ENCODE measurements around the gene ZFYVE28.

The ZFYVE28 gene

DNA sequence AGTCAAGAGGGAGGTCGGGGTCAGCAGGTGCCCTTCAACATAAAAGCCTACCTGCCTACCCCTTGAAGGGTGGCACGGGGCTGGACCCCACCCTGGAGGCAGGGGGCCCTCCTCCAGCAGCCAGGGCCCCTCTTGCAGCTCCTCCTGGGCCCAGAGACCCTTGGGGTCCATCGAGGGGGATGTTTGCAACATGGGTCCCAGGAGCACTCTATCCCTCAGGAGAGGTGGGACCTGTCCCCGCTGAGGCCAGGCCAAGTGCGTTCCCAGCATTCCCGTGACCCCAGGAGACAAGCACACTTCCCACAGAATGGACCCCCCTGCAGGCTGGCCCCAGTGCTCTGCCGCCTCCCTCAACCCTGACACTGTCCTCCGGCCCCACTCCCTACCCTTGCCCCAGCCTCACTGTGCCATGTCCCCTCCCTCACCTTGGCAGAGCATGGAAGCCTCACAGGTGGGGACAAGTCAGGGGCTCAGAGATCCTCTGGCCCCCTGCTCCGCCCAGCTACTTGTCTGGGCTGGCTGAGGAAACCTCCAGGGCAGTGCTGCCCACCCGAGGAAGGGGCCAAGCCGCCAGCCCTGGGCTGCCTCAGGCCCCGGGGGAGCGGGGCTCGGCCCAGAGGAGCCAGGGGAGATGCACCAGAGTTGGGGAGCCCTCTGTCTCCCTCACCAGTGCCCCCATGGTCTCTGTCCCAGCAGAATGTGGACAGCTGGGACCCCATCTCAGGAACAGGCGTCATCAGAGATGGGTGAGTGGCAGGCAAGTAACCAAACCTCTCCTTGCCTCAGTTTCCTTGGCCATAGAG lies 158.7 kb downstream of the ZFYVE28 start:
- H3K4me2 ChIP-seq (ENCODE audit: low read depth, low read length, poor library complexity, severe bottlenecking) = no peak overlapping the region
- H3K27me3 ChIP-seq (ENCODE audit: low read length) = no peaks in the 10 kb centered on the region
- no peak overlapping the region for H2AFZ ChIP-seq (ENCODE audit: low read depth, low read length, severe bottlenecking)
- H3K79me2 ChIP-seq (ENCODE audit: insufficient read depth, low read length) = no peaks in the 10 kb centered on the region
- no peaks in the 10 kb centered on the region for H3K9me3 ChIP-seq (ENCODE audit: insufficient read depth, low read length)
- no peaks in the 10 kb centered on the region for H3K36me3 ChIP-seq (ENCODE audit: low read length)
- no peak overlapping the region for H3K4me3 ChIP-seq (ENCODE audit: insufficient read depth, low read length, poor library complexity, severe bottlenecking)
- H3F3A ChIP-seq (ENCODE audit: insufficient read depth) = no peaks in the 10 kb centered on the region
- no peaks in the 10 kb centered on the region for H4K20me1 ChIP-seq (ENCODE audit: low read depth, low read length)
- H3K9me2 ChIP-seq (replicated peaks; ENCODE audit: insufficient read depth, low read length) = no peaks in the 10 kb centered on the region
- H3K9ac ChIP-seq (ENCODE audit: low read length) = no peak overlapping the region
- H3K27ac ChIP-seq (ENCODE audit: low read depth, low read length) = no peak overlapping the region
- no peak for TF ChIP-seq EZH2phosphoT487 (conservative IDR thresholded peaks at IDR 0.05; ENCODE audit: low read length)

DNA sequence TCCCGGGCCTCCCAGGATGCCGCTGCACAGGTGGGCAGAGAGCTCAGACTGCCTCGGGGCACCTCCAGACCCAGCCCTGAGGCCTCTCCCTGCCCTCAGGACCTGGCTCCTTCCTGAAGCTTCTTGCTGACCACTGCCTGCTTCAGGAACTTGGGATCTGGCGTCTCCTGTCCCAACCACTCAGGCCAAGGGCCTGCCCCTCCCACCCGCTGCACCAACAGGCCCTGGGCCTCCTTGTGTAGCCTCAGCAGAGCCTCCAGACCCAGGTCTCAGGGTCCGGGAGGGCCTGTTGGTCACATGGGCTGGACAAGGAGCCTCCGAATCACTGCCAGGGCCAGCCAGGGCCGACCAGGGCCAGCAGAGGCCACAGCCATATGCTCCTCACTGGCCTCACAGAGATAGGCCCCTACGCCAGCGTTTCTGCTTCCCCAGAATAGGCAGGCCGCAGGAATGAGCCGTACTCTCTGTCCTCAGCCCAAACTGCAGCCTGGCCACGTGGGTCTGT lies 159.4 kb downstream of the ZFYVE28 start:
- no peak for TF ChIP-seq EZH2phosphoT487 (conservative IDR thresholded peaks at IDR 0.05; ENCODE audit: low read length)
- Histone ChIP-seq H3K9ac (ENCODE audit: low read length) (no peak overlapping the region), H3K27ac (ENCODE audit: low read depth, low read length) (no peak overlapping the region), H3K27me3 (ENCODE audit: low read length) (no peaks in the 10 kb centered on the region), H4K20me1 (ENCODE audit: low read depth, low read length) (no peaks in the 10 kb centered on the region), H3K36me3 (ENCODE audit: low read length) (no peaks in the 10 kb centered on the region), H3K9me3 (ENCODE audit: insufficient read depth, low read length) (no peaks in the 10 kb centered on the region), H3K4me2 (ENCODE audit: low read depth, low read length, poor library complexity, severe bottlenecking) (no peak overlapping the region), H2AFZ (ENCODE audit: low read depth, low read length, severe bottlenecking) (no peak overlapping the region), H3F3A (ENCODE audit: insufficient read depth) (no peaks in the 10 kb centered on the region), H3K4me3 (ENCODE audit: insufficient read depth, low read length, poor library complexity, severe bottlenecking) (no peak overlapping the region), H3K79me2 (ENCODE audit: insufficient read depth, low read length) (no peaks in the 10 kb centered on the region), H3K9me2 (replicated peaks; ENCODE audit: insufficient read depth, low read length) (no peaks in the 10 kb centered on the region)

DNA sequence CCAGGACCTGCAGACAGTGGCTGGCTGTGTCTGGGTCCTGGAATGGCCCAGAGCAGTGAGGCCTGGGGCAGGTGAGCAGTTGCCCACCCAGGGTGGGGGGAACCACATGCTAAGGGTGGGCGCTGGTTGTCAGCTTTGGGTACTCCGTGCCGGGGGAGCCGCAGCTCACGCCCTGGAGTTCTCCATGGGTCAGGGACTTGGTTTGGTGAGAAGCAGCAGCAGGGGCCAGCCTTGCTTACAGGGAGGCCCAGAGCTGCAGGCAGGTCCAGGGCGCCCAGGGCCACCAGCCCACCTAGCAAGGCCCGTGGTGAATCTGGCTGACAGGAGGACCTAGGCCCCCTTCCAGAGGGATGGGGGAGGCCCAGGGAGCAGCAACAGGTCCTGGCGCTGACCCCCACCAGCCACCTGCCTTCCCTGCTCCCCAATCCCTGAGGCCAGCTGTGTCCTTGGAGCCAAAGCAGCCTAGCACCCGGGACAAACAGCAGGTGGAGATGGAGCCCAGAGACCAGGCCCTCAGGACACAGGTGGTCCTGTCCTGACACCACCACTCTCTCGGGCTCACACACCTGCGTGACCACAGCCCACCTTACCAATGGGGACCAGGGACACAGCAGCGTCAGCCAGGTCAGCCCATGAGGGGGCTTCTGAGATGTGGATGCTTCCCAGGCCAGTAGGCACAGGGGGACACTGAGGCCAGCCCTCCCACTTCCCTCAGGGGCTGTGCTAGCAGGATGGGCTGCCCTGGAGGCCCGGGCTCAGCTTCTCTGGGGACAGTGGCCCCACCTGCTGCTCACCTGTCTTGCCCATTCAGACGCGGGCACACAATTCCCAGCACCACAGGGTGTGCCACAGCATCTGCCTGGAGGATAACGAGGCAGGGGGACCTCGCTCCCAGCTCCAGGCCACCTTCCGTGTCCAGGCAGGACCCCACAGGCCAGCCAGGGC lies 160.1 kb downstream of the ZFYVE28 start:
- H3F3A ChIP-seq (ENCODE audit: insufficient read depth) = no peaks in the 10 kb centered on the region
- no peaks in the 10 kb centered on the region for H3K27me3 ChIP-seq (ENCODE audit: low read length)
- H3K9me3 ChIP-seq (ENCODE audit: insufficient read depth, low read length) = no peaks in the 10 kb centered on the region
- no peaks in the 10 kb centered on the region for H3K36me3 ChIP-seq (ENCODE audit: low read length)
- H2AFZ ChIP-seq (ENCODE audit: low read depth, low read length, severe bottlenecking) = no peak overlapping the region
- H3K9me2 ChIP-seq (replicated peaks; ENCODE audit: insufficient read depth, low read length) = no peaks in the 10 kb centered on the region
- H3K9ac ChIP-seq (ENCODE audit: low read length) = no peak overlapping the region
- H3K79me2 ChIP-seq (ENCODE audit: insufficient read depth, low read length) = no peaks in the 10 kb centered on the region
- no peak overlapping the region for H3K27ac ChIP-seq (ENCODE audit: low read depth, low read length)
- no peaks in the 10 kb centered on the region for H4K20me1 ChIP-seq (ENCODE audit: low read depth, low read length)
- H3K4me3 ChIP-seq (ENCODE audit: insufficient read depth, low read length, poor library complexity, severe bottlenecking) = no peak overlapping the region
- TF ChIP-seq EZH2phosphoT487 (conservative IDR thresholded peaks at IDR 0.05; ENCODE audit: low read length) = no peak
- TF ChIP-seq, protein P1, sequence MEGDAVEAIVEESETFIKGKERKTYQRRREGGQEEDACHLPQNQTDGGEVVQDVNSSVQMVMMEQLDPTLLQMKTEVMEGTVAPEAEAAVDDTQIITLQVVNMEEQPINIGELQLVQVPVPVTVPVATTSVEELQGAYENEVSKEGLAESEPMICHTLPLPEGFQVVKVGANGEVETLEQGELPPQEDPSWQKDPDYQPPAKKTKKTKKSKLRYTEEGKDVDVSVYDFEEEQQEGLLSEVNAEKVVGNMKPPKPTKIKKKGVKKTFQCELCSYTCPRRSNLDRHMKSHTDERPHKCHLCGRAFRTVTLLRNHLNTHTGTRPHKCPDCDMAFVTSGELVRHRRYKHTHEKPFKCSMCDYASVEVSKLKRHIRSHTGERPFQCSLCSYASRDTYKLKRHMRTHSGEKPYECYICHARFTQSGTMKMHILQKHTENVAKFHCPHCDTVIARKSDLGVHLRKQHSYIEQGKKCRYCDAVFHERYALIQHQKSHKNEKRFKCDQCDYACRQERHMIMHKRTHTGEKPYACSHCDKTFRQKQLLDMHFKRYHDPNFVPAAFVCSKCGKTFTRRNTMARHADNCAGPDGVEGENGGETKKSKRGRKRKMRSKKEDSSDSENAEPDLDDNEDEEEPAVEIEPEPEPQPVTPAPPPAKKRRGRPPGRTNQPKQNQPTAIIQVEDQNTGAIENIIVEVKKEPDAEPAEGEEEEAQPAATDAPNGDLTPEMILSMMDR (IDR thresholded peaks at IDR 0.05; ENCODE audit: insufficient read depth, low read length, poor library complexity, severe bottlenecking) = no peak
- no peak overlapping the region for H3K4me2 ChIP-seq (ENCODE audit: low read depth, low read length, poor library complexity, severe bottlenecking)

DNA sequence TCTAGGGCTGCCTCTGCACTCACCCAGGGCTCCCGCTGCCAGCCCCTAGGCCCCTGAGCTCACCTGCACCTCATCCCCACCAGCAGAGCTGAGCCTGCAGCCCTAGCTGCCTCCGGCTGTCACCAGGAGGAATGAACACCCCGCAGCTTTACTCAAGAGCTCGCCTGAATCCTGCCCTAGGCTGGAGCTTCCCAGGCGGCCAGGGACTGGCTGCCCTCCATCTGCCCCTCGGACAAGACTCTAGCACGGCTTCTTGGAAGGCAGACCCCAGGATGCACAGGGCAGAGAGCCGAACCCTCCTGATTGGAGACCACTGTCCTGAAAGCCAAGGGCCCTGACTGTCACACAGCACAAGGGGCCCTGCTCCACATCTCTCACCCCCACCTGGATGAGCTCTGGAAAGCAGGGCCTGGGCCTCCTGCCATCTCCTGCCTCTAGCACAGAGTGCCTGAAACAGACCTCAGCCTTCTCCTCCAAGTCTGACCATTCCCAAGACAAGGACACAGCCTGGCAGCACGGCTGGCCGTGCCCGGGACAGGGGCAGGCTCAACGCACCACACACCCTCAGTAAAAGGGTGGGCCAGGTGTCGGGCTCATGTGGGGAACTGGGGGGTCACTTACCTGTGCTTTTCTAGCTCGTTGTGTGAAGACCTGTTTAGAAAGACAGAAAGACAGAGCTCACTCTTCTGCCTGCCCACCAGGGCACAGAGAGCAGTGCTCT lies 160.9 kb downstream of the ZFYVE28 start:
- no peaks in the 10 kb centered on the region for H3K9me3 ChIP-seq (ENCODE audit: insufficient read depth, low read length)
- H2AFZ ChIP-seq (ENCODE audit: low read depth, low read length, severe bottlenecking) = no peak overlapping the region
- H3K27me3 ChIP-seq (ENCODE audit: low read length) = no peaks in the 10 kb centered on the region
- no peak overlapping the region for H3K4me3 ChIP-seq (ENCODE audit: insufficient read depth, low read length, poor library complexity, severe bottlenecking)
- no peak overlapping the region for H3K9ac ChIP-seq (ENCODE audit: low read length)
- no peaks in the 10 kb centered on the region for H3F3A ChIP-seq (ENCODE audit: insufficient read depth)
- TF ChIP-seq, protein P1 (IDR thresholded peaks at IDR 0.05; ENCODE audit: insufficient read depth, low read length, poor library complexity, severe bottlenecking) = no peak
- TF ChIP-seq EZH2phosphoT487 (conservative IDR thresholded peaks at IDR 0.05; ENCODE audit: low read length) = no peak
- H3K27ac ChIP-seq (ENCODE audit: low read depth, low read length) = no peak overlapping the region
- H3K9me2 ChIP-seq (replicated peaks; ENCODE audit: insufficient read depth, low read length) = no peaks in the 10 kb centered on the region
- H4K20me1 ChIP-seq (ENCODE audit: low read depth, low read length) = no peaks in the 10 kb centered on the region
- H3K4me2 ChIP-seq (ENCODE audit: low read depth, low read length, poor library complexity, severe bottlenecking) = no peak overlapping the region
- no peaks in the 10 kb centered on the region for H3K79me2 ChIP-seq (ENCODE audit: insufficient read depth, low read length)
- H3K36me3 ChIP-seq (ENCODE audit: low read length) = no peaks in the 10 kb centered on the region

Data from SU-DHL-6 (cell line).